Fibroblast of skin of back (primary cell): ENCODE results near the gene ADAM12.
"Not testable (repeated sequence)": the region's sequence is repeated elsewhere in the genome, so short reads cannot be mapped to it uniquely, and the experiment has no call there.

Source experiments
- DNase-seq: peaks from one replicate; pipeline ENCODE4 v3.0.0-alpha.2; 2013

The ADAM12 gene

DNA sequence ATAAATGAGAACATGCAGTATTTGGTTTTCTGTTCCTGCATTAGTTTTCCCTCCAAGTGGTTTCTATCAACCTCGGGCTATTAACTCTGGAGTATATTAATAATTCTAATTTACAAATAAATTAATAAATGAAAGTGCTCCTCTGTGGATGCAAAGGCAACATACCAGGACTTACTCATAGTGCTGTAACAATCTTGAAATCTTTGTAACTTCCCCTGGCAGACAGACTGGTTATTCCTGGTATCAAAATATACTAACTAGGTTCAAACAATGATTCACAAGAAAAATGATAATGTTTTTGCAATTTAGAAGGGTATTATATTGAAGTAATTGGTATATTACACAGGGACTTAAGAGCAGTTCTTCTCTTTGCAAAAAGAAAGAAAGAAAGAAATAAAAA, 314.7 kb downstream of the ADAM12 start:
- DNase-seq = peak; percentile 78

DNA sequence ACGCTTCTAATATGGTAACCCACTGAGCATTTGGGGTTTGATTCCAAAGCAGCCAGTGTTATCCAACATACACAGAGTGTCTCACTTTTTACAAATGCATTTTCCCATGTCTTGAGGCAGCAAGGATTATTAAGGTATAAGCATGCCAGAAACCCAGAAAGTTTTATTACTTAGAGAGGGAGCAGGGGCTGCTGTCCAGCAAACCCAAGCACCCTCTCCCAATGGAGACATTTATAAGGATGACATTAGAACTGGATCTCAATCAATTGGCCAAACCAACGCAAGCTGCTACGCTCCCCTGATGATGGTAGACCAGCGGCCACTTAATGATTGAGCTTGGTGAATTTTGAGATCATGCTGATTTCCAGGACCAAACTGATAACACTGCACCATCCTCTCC, 315.7 kb downstream of the ADAM12 start:
- DNase-seq = no peak

DNA sequence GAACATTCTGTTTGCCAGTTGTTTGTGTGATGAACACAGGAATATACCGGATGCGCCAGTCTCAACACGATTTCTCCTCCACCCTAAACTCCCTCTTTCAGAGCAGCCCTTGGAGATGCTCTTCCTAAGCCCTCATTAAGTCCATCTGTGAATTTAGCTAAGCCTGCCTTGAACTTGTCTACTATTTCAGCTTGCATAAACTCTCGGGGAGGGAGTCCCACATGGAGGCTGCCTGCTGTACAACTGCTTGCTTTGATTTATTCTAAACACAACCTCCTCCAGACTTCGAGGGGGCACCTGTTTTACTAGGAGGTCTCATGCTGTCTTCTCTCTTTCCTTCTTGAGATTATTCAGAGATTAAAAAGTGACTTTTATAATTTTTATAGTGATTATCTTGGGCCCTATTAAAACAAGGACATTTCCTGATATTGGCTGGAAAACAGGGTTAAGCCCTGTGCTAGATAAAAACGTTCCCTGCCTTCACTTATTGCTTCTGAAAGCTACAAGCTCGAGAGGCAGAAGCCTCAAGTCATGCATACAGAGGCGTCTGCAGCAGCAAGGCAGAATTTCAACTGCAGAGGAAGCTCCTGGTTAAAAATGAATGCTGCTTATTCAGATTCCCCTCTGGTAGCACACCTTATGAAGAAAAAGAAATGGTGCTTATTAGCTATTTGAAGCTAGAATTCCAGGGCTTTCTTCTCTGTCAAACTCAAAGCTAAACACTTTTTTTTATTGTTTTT, 317.6 kb downstream of the ADAM12 start:
- DNase-seq = no peak

DNA sequence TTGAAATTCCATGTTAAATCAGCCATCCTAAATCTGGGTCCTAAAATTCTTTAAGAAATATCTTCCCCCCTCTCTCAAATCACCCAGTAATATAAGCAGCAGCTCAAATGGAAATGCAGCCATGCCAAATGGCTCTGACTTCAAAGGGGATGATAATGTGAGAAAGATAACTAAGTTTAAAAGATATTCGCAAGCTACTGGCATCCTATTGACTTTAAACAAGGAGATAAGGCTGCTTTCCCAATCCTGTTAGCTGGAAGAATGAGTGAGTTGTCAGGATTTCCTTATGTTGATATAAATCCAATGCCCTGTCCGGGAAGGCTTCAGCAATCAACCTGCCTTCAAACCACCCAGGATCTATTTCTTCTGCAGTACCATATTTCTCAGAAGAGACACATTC, 320.0 kb downstream of the ADAM12 start:
- DNase-seq = no peak

DNA sequence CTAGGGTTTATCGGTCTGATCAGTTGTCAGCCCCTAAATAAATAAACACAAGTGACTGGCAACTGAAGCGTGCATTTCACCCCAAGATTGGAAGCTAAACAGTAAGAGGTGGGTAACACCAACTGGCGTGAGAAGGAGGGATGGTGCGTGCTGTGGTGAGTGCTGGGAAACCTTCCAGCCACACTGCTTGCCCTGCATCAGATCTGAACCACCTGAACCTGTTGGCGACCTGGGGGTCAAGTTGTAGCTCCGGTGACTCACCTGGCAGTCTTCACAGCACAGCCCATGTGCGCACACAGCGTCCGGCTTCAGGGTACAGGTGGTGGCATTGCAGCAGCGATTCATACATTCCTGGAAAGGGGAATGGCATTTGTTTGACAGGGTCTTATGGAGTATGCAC, 321.8 kb downstream of the ADAM12 start:
- DNase-seq = no peak

DNA sequence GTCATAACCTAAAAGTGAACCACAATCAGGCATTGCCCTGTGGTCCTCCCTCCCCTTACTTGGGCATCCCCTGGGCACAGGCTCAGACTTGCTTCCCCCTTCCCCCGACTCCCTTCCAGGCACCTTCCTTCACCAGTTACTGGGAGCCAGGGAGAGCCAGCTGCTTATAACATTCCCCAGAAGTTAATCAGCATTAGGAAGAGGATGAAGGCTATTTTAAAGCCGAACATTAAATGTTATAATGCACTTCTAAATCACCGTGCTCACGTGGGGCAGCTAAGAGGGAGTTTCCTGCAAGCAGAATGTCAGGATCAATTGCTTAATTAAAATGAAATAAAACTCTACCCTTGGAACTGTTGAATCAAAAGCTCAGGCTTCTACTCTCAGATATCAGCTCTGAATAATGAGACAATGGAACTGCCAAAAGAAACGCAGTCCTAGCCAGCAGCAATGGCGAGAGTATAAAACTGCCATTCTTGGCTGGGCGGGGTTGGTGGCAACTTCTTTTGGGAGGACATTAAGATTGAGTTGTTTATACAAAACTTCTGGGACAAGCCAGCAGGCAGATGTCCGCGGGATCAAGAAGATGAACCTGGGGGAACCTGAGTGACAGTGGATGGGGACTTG, 322.4 kb downstream of the ADAM12 start:
- peak; percentile 32 for DNase-seq

DNA sequence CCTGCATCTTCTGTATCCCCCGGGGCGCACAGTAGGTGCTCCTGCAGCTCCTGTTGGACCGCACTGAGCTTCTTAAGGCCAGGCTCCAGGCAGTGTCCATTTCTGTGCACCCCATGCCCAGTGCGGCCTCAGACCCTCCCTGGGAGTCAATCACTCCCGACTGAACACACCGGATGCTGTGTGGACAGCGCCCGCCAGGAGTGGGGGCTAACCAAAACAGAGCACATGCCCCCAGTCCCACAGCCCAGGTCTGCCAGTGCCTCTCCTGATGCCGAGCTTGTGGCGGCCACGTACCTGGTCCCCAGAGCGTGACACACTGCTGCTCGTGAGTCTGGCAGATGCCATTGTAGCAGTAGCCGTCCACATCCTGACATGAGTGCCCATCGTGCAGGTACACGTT, 323.8 kb downstream of the ADAM12 start:
- no peak for DNase-seq

DNA sequence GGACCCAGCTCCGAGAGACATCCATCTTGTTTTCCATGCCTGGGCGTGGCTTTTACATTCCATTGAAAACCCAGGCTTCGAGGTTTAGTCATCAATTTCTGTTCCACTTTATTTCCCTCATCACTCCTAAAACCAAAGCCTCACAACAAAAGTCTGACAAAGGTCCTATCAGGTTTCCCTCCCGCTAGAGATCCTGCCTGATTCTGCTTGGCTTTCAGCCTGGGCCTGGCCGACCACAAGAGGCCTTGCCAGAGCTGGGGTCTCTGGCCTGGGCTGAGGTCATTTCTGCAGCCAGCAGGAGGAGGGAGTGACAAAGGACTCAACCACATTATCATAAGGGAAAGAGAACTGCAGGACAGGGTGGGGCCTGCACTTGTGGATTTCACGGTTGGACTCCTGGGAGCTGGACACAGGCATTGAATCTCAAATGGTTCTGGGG, 324.9 kb downstream of the ADAM12 start:
- DNase-seq = peak; percentile 93

DNA sequence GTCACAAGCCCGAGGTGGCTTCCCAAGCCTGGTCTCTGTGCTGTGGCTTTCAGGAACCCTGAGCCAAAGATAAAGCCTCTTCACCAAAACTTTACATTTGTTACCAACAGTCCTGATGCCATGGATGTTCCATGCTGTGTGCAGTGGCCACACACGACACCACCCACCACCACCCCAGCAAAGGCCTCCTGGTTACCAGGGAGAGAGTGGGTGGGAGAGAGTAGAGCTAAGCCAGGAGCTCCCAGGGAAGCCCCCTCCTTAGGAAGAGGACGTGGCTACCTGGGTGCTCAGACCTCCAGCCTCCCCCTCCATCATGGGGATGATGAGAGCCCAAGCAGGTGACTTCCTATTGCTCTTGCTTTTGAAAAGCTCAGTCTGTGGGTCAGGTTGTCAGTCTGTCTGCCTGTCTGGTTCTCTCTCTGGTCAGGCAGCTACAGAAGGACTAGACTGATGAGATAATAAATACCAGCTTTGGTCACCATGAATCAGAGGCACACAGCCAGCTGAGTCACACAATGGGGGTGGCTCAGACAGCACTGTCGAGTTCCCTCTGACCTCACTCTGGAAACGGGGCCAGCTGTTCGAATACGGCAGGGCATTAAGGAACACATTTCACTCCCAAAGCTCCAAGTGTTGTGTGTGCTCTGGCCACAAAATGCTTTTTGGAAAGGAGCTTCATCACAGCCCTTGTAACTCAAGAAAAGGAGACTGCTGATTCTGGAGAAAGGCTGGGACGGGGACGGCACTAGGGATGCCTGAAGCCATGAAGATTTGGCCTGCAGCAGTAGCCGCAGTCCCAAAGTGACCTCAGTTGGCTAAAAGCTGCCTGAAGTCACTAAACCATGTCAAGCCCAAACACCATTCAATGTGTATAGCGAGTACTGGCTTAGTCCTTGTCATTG, 325.9 kb downstream of the ADAM12 start:
- peak; percentile 100 for DNase-seq

DNA sequence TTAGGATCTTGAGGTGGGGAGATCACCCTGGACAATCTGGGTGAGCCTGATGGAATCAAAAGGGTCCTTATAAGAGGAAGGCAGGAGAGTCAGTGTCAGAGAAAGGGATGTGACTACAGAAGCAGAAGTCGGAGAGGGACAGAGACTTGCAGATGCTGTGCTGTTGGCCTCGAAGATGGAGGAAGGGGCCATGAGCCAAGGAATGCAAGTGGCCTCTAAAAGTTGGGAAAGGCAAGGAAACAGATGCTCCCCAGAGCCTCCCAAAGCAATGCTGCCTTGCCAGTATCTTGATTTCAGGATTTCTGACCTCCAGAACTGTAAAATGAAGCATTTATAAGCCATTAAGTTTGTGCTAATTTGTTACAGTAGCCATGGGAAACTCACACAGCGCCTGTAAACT, 326.8 kb downstream of the ADAM12 start:
- DNase-seq = no peak

DNA sequence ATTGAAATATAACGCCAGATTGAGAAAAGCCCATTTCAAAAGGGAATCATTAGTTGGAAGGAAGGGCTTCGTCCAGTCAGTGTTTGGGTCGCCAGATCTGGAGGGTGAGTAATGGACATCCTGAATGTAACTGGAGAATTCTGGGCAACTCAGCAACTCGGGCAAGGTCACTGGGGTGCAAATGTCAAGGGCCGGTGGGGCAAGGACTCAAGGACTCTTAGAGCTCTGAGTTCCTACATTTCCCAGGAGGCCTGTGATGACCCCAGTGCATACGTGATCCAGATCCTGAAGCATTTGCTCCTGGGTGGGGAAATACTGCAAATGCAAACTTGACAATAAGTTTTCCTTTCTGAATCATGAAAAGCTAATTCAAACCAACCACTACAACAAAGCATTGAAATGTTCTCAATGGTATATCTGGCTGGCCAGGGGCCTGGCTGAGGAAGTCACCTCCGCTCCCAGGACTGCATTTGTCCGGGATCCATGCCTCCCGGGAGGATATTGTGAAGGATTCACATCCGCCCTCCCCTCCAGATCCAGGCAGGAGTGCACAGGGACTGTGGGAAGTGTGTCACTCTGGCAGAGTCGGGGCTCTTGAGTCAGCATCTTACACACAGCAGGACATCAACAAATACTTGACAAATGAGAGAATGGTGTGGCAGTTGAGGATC, 327.9 kb downstream of the ADAM12 start:
- DNase-seq = peak; percentile 98

DNA sequence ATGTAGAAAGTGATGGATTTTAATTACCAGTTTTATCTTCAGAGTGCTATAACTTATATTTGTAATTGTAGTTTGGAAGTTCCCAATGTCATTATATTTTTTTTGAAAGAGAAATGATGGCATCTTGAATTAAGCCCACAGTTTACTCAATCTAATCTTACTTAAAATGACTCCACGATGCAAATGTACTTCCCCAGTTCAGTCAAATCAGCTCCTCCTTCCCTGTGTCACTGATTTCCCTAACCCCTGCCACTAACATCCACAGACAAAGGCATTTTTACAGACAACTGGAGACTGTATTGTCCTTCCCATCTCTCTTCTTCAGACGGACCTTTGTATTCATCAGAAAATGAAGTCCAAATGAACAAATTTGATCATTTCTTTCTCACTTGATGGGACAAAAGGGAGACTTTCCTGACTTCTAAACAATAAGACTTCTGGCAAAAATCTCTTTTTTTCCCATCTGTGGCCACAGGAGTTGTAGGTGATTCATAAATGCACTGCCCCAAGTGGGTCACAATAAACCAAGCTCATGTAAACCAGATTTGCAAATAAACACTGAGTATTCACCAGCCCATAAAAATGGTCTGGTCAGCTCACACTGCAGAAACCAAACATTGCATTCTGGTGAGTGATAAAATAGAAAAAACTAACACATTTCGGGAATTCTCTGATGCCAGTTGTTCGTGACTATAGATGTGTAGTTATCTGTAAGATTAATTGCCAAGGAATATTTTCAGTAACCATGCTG, 329.0 kb downstream of the ADAM12 start:
- DNase-seq = peak; percentile 39

DNA sequence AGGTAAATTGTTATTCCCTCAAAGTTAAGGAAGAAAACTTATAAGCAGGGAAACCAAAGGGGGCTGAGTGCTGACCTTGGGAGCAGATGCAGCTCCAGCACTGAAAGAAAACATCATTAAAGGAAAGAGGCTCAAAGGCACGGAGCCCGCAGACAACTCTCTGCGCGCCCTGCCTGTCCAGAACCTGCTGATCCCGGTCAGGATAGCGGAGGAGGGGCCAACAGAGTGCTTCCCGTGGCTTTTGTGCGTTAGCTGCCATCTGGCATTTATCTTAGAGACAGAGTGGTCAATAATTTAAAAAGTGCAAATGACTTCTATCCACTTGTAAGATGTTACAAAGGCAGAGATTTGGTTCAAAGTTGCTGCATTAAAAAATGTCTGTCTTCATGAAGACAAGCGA, 329.8 kb downstream of the ADAM12 start:
- DNase-seq = no peak

DNA sequence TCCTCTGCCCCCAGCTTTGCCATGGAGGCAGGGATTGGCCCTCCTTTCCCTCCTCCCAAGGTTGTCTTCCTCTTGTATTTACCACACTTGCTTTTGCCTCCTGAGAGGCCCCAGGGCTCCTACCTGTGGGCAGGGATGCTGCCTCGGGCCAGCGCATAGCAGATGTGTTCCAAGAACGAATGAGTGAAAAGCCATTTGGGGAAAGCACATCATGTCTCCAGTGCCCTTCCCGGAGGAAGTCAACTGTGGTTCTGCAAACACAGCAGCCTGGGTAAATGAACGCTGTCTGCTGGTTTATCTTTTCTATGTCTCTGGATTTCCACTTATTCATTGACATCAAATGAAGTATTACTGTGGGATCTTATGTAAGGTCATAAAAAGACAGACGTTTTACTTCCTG, 330.2 kb downstream of the ADAM12 start:
- DNase-seq = no peak

DNA sequence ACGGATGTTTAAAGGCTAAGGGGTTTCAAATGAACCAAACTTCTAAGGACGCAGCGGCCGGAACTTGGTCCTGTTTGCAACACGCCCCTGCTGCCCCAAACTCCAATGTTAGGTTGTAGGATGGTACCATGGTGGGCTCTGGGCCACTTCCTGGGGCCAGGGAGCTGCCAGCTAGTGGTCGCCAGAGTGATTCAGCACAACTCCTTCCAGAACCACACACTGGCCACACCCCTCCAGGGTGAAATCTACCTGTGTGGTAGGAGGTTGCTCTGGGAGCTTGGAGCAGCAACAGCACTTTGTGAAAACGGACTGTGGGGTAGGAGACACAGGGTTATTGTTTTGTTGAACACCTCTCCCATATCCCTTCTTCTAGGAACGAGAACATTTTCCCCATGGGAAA, 330.8 kb downstream of the ADAM12 start:
- no peak for DNase-seq

DNA sequence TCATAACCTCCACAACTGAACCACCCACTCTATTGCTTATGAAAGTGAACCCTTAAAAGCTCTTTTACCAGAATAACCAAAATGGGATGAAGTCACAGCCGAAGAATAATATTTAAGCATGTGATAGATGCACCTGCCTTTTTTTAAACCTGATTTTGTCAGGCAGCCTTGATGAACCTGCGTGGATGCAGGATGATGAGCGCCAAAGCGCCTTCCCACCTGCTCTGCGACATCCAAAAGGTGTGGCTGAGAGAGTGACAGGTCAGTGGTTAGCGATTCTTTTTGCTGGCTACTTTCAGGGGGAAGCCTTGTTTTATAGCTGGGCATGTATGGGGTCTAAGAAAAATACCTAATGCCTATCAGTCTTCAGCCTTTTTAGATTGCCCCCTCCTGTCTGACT, 334.1 kb downstream of the ADAM12 start:
- DNase-seq = no peak

DNA sequence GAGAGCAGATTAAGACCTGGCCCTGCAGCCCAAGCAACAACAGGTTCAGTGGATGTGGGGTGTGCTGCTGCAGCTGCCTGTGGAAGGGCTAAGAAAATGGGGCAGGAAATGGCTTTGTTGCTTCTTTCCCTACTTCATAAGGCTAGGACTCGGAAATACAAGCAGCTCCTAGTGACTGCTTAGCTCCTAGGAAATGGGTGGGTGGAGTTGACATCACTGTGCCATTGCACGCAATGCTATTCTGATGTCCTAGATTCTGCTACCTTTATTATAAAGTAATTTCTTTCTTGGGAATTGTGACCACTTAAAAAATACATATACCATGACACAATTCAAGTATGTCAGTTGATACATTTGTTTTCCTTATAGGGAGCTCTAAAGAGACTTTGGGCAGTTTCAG, 336.1 kb downstream of the ADAM12 start:
- peak; percentile 56 for DNase-seq

DNA sequence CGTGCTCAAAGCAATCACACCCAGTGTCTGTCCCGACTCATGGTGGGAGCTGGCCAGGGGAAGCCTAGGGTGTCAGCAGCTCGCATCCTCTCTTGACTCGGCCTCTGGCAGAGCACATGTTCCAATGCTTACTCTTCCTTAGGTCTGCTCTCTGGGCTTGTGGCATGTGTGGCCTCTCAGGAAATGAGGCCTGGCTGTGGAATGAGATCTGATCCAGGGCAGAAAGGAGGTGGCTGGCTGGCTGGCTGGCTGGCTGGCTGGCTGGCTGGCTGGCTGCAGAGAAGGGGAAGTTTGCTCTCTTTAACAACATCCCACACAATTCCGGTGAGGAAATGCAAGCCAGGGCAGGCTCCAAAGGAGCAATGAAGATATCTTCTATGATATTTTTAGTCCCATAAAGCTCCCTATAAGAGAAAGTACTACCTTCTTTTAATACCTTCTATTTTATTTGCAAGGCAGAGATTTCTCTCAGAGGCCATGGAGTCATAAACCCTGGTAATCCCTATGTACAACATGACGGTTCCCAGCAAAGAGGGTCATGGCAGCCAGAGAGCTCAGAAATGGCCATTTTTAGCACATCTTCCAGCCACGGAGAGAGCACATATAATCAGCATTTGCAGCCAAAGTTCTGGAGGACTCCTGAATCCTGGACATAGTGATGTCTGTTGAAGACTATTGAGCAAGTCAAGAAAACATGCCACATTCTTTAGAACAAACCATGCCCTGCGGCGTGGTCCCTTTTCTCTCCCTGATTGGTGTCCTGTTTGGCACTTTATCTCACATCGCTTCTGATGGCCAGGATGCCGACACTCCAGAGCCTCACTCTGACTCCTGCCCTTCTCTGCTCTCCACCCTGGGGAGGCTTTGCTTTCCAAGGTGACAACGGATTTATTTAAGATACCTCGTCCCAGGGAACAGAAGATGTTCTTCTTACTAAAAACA, 338.2 kb downstream of the ADAM12 start:
- DNase-seq = peak; percentile 87

DNA sequence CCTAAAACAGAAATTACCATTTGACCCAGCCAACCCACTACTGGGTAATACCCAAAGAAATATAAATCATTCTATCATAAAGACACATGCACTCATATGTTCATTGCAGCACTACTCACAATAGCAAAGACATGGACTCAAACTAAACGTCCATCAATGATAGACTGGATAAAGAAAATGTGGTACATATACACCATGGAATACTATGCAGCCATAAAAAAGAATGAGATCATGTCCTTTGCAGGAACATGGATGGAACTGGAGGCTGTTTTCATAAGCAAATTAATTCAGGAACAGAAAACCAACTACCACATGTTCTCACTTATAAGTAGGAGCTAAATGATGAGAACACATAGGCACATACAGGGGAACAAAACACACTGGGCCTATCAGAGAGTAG, 340.5 kb downstream of the ADAM12 start:
- DNase-seq = not testable (repeated sequence)

DNA sequence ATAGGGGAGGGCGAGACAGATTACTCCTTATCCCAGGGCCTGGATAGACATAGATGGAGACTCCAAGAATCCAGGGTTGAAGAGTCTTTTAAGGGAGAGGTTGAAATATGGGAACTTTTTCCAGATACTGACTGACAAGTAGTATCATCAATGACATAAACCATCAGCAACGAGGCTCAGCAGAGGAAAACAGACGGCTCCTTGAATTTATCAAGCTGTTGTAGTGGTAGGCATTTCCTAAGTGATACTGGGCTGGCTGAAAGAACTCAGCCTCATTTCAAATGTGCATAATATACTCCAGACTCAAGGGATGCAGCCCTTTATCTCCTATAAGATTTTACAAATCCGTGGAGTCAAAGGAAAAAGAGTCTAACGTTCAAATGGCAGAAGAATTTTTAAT, 341.4 kb downstream of the ADAM12 start:
- DNase-seq = no peak

DNA sequence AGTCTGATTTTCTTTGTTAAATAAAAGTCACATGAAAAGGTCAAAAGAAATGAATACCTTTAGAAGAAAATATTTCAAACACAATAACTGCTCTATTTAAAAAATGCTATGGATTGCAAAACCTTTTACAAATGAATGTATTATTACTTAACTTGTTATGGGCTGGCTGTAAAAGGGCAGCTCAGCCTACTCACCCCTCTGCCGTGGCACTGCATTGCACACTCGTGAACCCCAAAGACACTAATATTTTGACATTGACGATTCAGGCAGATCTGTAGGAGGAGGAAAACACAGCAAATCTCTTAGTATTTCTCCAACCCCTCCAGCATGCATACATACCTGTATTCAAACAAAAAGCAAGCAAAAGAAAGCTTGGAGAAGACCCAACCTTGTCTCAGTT, 342.4 kb downstream of the ADAM12 start:
- DNase-seq = no peak
